Effector CD8-positive, alpha-beta T cell (primary cell): ENCODE data around the gene EIF1.
A peak's percentile ranks its signal among the peaks of the same experiment; 100 is the strongest.

ENCODE experiments used
- DNase-seq: peaks from one replicate; lab custom pipeline; 2025; lab: John Stamatoyannopoulos, UW

The EIF1 gene

GRCh38 chr17:41735744-41736143 is 47.1 kb downstream of the EIF1 start:
- no peak for DNase-seq

GRCh38 chr17:41736983-41737679 is 48.4 kb downstream of the EIF1 start:
- no peak for DNase-seq

GRCh38 chr17:41737680-41738023 is 49.0 kb downstream of the EIF1 start:
- no peak for DNase-seq

- peak; percentile 69 for DNase-seq
These were observed 49.6 kb downstream of the EIF1 start for GRCh38 chr17:41738077-41738800.

GRCh38 chr17:41738801-41739112 is 50.1 kb downstream of the EIF1 start:
- DNase-seq = no peak

GRCh38 chr17:41739661-41740352 is 51.1 kb downstream of the EIF1 start:
- no peak for DNase-seq

- no peak for DNase-seq
These were observed 51.8 kb downstream of the EIF1 start for GRCh38 chr17:41740506-41740905.

GRCh38 chr17:41741709-41742108 is 53.0 kb downstream of the EIF1 start:
- no peak for DNase-seq
